8988T (cell line): Measurements from ENCODE around the gene ARID4A.
"Not testable (repeated sequence)": the region's sequence is repeated elsewhere in the genome, so short reads cannot be mapped to it uniquely, and the experiment has no call there.

Experiments
- DNase-seq: peaks from one replicate; pipeline ENCODE4 v3.0.0; 2011

Gene ARID4A, protein sequence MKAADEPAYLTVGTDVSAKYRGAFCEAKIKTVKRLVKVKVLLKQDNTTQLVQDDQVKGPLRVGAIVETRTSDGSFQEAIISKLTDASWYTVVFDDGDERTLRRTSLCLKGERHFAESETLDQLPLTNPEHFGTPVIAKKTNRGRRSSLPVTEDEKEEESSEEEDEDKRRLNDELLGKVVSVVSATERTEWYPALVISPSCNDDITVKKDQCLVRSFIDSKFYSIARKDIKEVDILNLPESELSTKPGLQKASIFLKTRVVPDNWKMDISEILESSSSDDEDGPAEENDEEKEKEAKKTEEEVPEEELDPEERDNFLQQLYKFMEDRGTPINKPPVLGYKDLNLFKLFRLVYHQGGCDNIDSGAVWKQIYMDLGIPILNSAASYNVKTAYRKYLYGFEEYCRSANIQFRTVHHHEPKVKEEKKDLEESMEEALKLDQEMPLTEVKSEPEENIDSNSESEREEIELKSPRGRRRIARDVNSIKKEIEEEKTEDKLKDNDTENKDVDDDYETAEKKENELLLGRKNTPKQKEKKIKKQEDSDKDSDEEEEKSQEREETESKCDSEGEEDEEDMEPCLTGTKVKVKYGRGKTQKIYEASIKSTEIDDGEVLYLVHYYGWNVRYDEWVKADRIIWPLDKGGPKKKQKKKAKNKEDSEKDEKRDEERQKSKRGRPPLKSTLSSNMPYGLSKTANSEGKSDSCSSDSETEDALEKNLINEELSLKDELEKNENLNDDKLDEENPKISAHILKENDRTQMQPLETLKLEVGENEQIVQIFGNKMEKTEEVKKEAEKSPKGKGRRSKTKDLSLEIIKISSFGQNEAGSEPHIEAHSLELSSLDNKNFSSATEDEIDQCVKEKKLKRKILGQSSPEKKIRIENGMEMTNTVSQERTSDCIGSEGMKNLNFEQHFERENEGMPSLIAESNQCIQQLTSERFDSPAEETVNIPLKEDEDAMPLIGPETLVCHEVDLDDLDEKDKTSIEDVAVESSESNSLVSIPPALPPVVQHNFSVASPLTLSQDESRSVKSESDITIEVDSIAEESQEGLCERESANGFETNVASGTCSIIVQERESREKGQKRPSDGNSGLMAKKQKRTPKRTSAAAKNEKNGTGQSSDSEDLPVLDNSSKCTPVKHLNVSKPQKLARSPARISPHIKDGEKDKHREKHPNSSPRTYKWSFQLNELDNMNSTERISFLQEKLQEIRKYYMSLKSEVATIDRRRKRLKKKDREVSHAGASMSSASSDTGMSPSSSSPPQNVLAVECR

DNA sequence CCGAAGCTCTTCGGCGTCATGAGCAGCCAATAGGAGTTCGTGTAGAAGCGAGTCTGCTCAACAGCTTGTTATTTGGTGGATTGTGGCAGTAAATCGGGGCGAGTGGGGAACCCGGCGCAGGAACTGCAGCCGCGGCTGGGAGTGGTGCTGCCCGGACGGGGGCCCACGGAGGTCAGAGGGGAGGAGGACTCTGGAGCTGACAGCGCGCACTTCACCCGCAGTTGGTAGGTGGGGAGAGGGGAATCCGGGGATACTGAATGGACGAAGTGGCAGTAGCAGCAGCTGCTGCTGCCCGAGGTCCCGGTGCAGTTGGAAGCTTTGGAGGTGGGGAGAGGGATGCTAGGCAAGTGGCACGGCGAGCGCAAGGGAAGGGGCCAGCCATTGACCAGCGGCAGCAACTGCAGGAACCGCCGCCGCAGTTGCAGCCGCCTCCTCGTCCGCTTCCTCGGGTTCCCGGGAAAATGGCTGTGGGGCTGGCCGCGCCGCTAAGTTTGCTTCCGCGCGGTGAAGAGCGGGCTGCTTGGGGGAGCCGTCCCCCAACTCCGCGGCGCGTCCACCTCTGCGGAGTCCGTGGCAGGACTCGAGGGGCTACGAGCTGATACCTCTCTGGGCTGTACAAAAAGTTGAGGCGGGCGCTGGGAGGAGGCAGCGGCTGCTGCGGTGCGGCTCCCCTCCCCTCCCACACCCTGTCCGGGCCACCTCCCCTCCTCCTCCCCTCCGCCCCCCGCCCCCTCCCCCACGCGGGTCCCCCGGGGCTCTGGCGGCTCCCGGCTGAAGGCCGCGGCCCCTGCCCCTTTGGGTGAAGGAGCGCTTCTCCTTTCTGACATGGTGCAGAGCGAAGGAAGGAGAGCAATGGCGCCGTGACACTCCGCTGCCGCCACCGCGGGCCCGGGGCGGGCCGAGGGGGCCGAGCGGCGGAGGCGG, at the start of gene ARID4A:
ARID4A (plus strand) TSS at position 79 of the 924 bp plus-strand sequence. CDS start 1,300 bp downstream, outside the sequence.
- DNase-seq = peak; percentile 30

DNA sequence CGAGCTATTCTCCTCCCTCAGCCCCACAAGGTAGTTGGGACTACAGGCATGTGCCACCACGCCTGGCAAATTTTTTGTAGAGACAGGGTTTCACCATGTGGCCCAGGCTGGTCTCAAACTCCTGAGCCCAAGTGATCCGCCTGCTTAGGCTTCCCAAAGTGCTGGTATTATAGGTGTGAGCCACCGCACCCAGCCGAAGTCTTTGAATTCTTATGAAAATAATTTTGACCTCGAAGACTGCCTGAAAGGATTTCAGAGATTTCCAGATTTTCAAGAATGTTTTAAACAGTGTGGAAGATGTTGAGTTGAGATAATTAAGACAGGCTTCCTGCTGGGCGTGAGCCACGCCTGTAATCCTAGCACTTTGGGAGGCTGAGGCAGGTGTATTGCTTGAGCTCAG, 48.7 kb upstream of the ARID4A start:
- DNase-seq = no peak

DNA sequence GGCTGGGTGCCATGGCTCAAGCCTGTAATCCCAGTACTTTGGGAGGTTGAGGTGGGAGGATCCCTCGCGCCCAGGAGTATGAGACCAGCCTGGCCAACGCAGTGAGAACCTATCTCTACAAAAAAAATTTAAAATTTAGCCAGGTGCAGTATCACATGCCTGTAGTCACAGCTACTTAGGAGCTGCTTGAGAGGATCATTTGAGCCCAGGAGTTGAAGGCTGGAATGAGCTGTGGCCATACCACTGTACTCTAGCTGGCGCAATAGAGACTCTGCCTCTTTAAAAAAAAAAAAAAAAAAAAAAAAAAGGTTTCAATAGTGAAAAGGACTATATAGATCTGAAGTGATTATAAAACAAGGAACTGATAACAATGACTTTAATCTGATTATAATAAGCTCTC, 40.2 kb upstream of the ARID4A start:
- DNase-seq = no peak

DNA sequence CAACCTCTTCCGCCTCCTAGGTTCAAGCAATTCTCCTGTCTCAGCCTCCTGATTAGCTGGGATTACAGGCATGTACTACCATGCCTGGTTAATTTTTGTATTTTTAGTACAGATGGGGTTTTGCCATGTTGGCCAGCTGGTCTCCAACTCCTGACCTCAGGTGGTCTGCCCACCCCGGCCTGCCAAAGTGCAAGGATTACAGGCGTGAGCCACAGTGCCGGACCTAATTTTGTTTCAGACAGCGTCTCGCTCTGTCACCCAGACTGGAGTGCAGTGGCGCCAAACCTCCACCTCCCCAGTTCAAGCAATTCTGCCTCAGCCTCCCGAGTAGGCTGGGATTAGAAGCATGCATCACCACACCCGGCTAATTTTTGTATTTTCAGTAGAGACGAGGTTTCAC, 36.4 kb upstream of the ARID4A start:
- DNase-seq = not testable (repeated sequence)

DNA sequence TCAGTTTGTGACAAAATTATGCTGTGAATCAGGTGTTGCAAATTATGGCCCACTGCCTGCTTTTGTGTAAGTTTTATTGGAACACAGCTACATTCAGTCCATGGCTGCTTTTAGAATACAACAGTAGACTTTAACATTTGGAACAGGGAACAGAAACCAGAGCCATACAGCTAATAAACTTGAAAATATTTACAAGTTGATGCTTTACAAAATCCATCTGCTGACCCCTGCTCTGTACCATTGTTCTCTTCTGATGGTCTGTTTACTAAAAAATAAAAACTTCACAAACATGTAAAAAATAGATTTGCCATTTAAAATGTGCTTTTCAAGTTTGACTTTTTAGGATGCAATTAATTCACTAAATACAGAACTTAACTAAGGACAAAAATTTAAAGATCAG, 33.0 kb upstream of the ARID4A start:
- DNase-seq = no peak

DNA sequence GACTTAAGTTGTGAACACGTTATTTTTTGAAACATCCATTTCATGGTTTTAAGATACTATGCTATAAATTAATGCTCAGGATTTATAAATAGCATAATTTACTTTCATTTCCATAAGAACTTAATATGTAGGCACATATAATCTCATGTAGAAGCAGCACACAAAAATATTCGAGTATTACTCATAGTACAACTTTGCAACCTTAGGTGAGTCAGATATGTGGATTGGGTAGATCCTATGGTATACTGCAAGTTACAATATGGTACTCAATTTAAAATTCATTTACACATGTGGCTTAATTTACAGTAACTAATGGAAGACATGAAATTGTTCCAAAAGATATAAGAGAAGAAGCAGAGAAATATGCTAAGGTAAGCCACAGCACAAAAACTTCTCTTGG, 27.7 kb upstream of the ARID4A start:
- no peak for DNase-seq

DNA sequence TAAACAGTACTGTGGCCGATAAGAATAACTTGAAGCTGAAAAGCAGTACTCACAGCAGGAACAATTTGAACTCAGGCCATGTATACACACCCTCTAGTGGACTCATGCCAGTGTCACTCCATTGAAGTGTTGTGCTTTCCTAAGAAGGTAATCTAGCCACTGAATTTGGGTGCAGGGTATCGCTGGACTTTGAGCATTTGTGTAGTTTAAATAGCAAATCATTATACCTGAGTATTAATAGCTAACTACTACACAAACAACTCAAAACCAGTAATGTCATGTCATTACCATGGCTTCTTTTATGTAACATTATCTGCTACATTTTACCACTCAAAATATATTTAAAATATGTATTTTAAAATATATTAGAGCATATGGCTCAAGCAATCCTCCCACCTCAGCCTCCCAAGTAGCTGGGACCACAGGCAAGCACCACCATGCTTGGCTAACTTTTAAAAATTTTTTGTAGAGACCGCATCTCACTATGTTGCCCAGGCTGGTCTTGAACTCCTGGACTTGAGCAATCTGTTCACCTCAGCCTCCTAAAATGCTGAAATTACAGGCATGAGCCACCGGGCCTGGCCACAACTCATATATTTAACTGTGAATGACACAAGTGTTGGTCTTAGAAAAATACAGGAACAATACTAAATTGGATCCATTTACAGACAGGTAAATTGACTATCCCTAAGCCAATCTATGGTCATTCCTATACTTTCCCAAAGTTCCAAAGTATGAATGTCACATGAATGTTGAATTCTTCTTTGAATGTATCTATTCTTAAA, 25.6 kb upstream of the ARID4A start:
- DNase-seq = no peak

DNA sequence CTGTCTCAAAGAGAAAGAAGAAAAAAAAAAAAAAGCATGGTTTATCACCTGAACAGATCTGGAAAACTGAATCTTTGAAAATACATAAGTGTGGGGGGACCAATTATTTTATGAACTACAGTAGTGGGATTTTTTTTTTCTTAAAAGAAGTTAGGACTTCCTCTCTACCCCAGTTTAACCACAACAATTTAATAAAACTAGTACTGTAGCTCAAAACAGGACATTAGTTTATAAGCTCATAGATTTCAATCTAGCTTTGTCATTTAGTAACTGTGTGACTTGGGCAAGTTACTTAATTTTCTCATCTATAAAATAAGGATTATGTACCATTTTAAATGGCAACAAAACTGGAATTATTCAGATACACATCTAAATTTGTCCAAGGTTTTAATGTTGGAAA, 23.5 kb upstream of the ARID4A start:
- no peak for DNase-seq

DNA sequence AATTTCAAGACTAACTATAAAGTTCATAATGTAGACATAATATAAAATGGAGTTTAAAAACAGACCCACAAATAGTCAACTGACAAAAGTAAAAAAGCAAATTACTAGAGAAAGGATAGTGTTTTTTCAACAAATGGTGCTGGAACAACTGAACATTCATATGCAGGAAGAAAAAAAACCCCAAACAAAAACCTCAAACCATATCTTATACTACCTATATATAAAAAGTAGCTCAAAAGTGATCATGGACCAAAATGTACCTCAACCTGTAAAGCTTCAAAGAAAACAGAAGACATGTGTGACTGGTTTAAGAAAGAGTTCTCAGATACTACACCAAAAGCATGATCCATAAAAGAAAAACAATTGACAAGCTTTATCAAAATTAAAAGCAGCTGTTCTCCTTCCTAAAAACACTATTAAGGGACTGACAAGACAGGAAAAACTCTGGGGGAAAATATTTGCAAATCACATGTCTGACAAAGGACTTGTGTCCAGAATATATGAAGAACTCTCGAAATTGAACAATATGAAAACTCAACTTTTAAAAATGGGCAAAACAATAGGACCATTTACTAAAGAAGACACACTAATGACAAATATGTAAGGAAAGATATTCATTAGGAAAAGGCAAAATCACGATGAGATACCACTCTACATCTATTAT, 22.7 kb upstream of the ARID4A start:
- no peak for DNase-seq

DNA sequence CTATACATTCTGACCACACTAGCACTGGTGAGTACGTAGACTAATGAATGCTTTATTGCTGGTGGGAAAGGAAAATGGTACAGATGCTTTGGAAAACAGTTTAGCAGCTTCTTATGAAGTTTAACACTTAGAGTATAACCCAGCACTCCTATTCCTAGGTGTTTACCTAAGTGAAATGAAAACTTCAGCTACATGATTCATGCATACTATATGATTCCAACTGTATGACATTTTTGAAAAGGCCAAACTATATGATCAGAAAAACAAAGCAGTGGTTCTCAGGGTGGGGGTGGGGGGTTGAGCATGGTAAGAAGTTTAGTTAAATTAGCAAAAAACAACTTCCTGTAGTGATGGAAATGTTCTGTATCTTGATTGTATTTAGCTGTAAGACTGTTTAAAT, 22.1 kb upstream of the ARID4A start:
- no peak for DNase-seq

DNA sequence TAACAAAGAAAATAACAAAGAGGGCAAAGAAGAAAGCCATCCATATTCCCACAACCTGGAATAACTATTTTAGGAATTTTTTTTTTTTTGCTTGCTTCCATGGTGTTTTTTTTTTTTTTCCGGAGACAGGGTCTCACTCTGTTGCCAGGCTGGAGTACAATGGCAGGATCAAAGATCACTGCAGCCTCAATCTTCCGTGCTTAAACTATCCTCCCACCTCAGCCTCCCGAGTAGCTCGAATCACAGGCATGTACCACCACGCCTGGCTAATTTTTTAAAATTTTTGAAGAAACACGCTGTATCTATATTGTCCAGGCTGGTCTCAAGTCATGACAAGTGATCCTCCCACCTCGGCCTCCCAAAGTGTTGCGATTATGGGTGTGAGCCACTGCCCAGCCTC, 20.2 kb upstream of the ARID4A start:
- DNase-seq = no peak

DNA sequence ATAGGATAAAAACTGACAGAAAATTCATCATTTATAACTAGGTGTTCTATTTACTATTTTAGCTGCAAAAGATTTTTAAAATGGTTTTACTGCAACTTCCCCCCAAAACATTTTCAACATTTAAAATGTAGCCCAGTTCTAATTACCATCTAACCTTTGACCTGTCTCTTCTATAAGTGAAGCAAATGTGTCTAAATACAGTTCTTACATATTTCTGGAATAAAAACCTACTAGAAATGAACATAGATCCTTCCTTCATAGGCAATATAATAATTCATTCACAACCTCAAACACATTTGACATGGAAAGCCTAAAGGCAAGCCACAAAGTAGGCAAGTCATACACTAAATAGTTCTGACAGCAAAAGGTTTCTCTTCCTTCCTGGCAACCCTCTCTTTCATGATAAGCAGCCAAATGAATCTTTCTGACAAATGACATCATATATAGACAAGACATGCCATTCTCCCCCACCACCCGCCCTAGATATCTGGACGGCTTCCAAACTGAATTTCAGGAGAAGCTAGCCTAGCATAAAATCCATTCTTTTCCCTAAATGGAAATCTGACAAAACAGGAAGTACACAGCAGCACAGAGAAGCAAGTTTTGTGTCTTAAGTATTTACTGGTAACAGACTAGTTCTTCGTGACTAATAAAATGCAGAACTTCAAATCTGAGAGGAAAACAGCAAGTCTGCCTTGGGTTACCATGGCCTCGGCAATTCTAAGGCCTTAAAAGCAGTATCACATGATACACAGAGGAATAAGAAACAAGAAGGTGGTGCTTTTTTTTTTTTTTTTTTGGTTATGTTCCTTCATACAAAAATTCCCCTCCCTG, 17.2 kb upstream of the ARID4A start:
- no peak for DNase-seq

DNA sequence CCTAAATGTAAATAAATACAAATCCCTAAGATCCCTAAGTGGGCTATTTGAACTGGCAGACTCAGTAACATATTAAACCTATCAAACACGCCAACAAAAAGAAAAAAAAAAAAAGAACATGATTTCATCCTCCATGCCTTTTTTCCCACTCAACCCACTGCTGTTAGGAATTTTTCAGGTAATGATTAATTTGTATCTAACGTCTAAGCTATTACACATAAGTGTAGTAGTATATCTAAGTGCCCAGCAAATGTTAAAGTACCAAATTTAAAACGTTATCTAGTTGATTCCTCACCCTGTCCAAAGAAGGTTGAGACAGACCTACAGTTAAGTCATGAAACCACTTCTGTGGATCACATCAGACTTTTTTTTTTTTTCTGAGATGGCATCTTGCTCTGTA, 16.4 kb upstream of the ARID4A start:
- no peak for DNase-seq

DNA sequence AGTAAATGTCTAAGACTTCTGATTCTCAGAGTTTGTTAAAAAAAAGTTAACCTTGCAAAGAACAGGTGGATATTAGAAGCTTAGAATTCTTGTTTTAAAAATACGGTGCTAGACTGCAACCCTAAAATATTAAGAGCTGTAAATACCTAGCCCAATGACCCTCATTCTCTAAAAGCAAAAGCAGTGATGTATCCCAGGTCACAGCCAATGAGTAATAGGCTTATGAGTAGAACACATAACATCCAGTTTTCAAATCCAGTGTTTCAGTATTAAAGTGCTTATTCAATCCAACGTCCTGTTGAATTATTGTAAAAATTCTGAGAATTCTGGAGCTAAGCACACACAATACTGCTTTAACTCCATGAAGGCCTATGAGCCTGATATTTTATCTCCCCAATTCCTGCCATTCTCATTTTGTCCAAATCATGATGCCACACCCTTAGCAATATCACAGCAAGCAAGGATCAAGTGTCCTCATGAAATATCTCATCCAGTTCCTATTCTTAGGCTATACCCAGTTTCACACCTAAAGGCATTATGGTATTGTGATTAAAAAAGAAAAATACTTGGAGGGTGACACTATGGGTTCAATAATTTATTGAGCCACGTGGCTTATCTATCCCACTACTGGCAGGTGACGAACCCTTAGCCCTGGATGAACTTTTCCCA, 15.3 kb upstream of the ARID4A start:
- DNase-seq = no peak

DNA sequence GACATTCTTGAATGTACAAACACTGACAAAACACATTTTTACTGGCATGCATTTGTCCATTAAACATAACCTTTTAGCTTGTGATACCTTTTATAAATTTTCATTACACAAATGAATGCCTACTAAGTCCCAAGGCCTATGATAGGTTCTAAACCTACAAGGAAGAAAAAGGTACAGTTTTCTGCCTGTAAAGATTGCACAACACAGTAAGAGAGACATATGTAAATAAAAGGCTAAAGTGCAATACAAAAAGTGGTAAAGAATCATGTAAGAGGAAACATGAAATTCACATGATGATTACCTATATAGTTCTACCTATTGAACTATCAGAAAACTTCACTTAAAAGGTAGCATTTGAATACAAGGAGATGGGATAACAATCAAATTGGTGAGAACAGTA, 14.6 kb upstream of the ARID4A start:
- DNase-seq = no peak

DNA sequence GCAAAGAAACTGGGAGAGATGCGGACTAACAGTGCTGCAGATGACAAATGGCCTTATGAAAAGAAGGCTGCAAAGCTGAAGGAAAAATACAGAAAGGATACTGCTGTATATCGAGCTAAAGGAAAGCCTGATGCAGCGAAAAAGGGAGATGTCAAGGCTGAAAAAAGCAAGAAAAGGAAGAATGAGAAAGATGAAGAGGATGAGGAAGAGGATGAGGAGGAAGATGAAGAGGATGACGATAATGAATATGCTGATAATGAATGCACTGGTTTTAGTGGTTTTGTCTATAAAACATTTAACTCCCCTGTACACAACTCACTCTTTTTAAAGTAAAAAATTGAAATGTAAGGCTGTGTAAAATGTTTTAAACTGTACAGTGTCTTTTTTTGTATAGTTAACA, 13.2 kb upstream of the ARID4A start:
- no peak for DNase-seq

DNA sequence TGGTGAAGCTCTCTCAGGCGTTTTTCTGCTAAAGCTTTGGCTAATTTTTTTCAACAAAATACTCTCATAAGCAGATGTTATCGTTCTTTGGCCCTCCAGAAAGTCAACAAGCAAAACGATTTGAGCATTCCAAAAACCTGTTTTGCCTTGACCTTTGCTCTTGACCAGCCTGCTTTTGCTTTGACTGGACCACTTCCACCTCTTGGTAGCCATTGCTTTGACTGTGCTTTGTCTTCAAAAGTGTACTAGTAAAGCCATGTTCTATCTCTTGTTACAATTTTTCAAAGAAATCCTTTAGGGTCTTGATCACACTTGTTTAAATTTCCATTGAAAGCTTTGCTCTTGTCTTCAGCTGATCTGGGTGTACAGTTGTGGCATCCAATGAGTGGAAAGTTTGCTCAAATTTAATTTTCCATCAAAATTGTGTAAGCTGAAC, 10.7 kb upstream of the ARID4A start:
- no peak for DNase-seq

DNA sequence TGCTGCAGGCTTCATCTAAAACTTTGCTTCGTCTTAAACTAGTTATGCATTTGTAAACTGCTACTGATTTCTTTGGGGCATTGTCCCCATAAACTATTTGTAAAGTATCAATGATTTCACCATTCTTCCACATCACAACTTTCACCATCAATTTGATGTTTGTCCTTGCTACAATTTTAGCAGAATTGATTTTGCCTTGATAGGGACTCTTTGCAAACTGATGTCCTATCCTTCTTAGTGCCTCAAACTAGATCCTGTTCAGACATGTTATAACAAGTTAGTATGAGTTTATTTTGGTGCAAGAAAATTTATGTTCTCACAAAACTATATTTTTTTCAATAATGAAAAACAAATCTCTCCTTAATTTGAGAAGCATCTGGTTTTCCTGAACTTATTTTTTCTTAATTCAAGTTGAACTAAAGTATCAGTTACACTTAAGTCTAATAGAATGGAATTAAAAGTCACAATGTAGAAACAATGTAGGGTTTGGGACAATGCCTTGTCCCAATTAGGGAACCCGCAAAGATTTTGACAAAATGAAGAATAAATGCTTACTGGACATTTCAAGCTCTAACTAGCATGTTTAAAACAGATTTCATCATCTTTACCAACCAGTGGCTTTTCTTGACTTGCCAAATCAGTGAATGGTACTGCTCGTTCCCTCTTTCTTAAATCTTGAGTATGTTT, 10.1 kb upstream of the ARID4A start:
- no peak for DNase-seq

DNA sequence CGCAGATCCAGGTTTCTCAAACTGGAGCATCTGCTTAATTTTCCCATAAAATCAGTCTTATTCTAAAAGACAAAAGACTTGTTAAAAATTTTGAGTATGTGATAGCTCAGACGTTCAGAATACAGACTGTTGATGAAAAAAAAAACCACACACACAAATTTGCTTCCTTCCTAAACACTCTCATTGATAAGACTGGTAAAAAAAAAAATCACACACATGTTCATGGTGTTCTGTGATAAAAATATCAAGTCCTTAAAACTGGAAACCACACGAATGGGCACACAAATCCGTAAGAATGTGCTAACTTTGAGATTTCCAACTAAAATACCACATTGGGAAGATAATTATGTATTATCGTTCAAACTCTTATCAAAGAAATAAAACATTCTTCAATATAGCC, 6.7 kb upstream of the ARID4A start:
- no peak for DNase-seq
